ENCODE results near the gene CALML6. TPM values are rescaled to one million over a fixed set of nuclear protein-coding genes. Genes with fewer than 3 reads are reported as not detected.

The CALML6 gene
- total RNA-seq, 3 donors from 2014 or later, result 0.38 to 0.61 (median 0.51) TPM

- no peaks in the 10 kb centered on the region for H3K9me3 Mint-ChIP-seq
- no peaks in the 10 kb centered on the region for H3K27me3 Mint-ChIP-seq (ENCODE audit: low read depth)
- no peak overlapping the region for H3K4me3 Mint-ChIP-seq
- H3K4me1 Mint-ChIP-seq (ENCODE audit: low read depth), result peaks cover 16% of the 10 kb centered on the region
- H3K36me3 Mint-ChIP-seq (ENCODE audit: insufficient read depth), result no peaks in the 10 kb centered on the region
- DNase-seq (no peak), ATAC-seq (no peak)
Observed at GRCh38 chr1:1898246-1898933, 16.7 kb upstream of the CALML6 start.

GRCh38 chr1:1899266-1899966 is 15.6 kb upstream of the CALML6 start:
- DNase-seq, result no peak
- Mint-ChIP-seq H3K4me1 (ENCODE audit: low read depth) (peaks cover 11% of the 10 kb centered on the region), H3K9me3 (no peaks in the 10 kb centered on the region), H3K27me3 (ENCODE audit: low read depth) (no peaks in the 10 kb centered on the region), H3K36me3 (ENCODE audit: insufficient read depth) (no peaks in the 10 kb centered on the region), H3K4me3 (no peak overlapping the region)
- peak in 1 of 2 donors; percentile 16 for ATAC-seq

GRCh38 chr1:1899967-1900327 is 15.1 kb upstream of the CALML6 start:
- H3K27me3 Mint-ChIP-seq (ENCODE audit: low read depth), result no peaks in the 10 kb centered on the region
- DNase-seq (no peak), ATAC-seq (no peak)
- no peaks in the 10 kb centered on the region for H3K9me3 Mint-ChIP-seq
- no peak overlapping the region for H3K4me3 Mint-ChIP-seq
- H3K4me1 Mint-ChIP-seq (ENCODE audit: low read depth), result peaks cover 6% of the 10 kb centered on the region
- no peaks in the 10 kb centered on the region for H3K36me3 Mint-ChIP-seq (ENCODE audit: insufficient read depth)

GRCh38 chr1:1900883-1901640 is 14.0 kb upstream of the CALML6 start:
- DNase-seq, result no peak
- H3K9me3 Mint-ChIP-seq, result no peaks in the 10 kb centered on the region
- H3K27me3 Mint-ChIP-seq (ENCODE audit: low read depth), result no peaks in the 10 kb centered on the region
- no peak overlapping the region for H3K4me3 Mint-ChIP-seq
- peaks cover 2% of the 10 kb centered on the region for H3K4me1 Mint-ChIP-seq (ENCODE audit: low read depth)
- no peaks in the 10 kb centered on the region for H3K36me3 Mint-ChIP-seq (ENCODE audit: insufficient read depth)
- no peak for ATAC-seq

- no peaks in the 10 kb centered on the region for H3K27me3 Mint-ChIP-seq (ENCODE audit: low read depth)
- ATAC-seq, result no peak
- DNase-seq, result no peak
Observed at GRCh38 chr1:1901641-1902294, 13.3 kb upstream of the CALML6 start.

GRCh38 chr1:1903224-1903623 is 11.8 kb upstream of the CALML6 start:
- no peak for DNase-seq
- ATAC-seq, result no peak
- no peaks in the 10 kb centered on the region for H3K27me3 Mint-ChIP-seq (ENCODE audit: low read depth)
- peaks cover 5% of the 10 kb centered on the region for H3K4me1 Mint-ChIP-seq (ENCODE audit: low read depth)
- H3K36me3 Mint-ChIP-seq (ENCODE audit: insufficient read depth), result no peaks in the 10 kb centered on the region
- no peak overlapping the region for H3K4me3 Mint-ChIP-seq
- no peaks in the 10 kb centered on the region for H3K9me3 Mint-ChIP-seq

More at GRCh38 chr1:1901641-1902294, 13.3 kb upstream of the CALML6 start:
- Mint-ChIP-seq H3K36me3 (ENCODE audit: insufficient read depth) (no peaks in the 10 kb centered on the region), H3K4me3 (no peak overlapping the region), H3K4me1 (ENCODE audit: low read depth) (peaks cover 5% of the 10 kb centered on the region), H3K9me3 (no peaks in the 10 kb centered on the region)

- Mint-ChIP-seq H3K27me3 (ENCODE audit: low read depth) (no peaks in the 10 kb centered on the region), H3K36me3 (ENCODE audit: insufficient read depth) (no peaks in the 10 kb centered on the region), H3K9me3 (no peaks in the 10 kb centered on the region), H3K4me1 (ENCODE audit: low read depth) (peaks cover 15% of the 10 kb centered on the region), H3K4me3 (peak overlapping the region; percentile 51)
- ATAC-seq (peak; percentile 27 to 28), DNase-seq (peak; percentile 60)
Observed at GRCh38 chr1:1906185-1907097, 8.6 kb upstream of the CALML6 start.

GRCh38 chr1:1907098-1907736 is 7.8 kb upstream of the CALML6 start:
- peaks cover 15% of the 10 kb centered on the region for H3K4me1 Mint-ChIP-seq (ENCODE audit: low read depth)
- no peak for ATAC-seq
- H3K36me3 Mint-ChIP-seq (ENCODE audit: insufficient read depth), result no peaks in the 10 kb centered on the region
- no peak for DNase-seq
- H3K27me3 Mint-ChIP-seq (ENCODE audit: low read depth), result no peaks in the 10 kb centered on the region
- H3K4me3 Mint-ChIP-seq, result no peak overlapping the region
- no peaks in the 10 kb centered on the region for H3K9me3 Mint-ChIP-seq

GRCh38 chr1:1908506-1908791 is 6.6 kb upstream of the CALML6 start:
- DNase-seq, result no peak
- H3K36me3 Mint-ChIP-seq (ENCODE audit: insufficient read depth), result no peaks in the 10 kb centered on the region
- H3K4me3 Mint-ChIP-seq, result peak overlapping the region; percentile 71
- H3K9me3 Mint-ChIP-seq, result no peaks in the 10 kb centered on the region
- no peak for ATAC-seq
- H3K4me1 Mint-ChIP-seq (ENCODE audit: low read depth), result peaks cover 15% of the 10 kb centered on the region
- no peaks in the 10 kb centered on the region for H3K27me3 Mint-ChIP-seq (ENCODE audit: low read depth)

GRCh38 chr1:1910033-1910465 is 5.0 kb upstream of the CALML6 start:
- Mint-ChIP-seq H3K4me1 (ENCODE audit: low read depth) (peaks cover 15% of the 10 kb centered on the region), H3K4me3 (peak overlapping the region; percentile 84), H3K9me3 (no peaks in the 10 kb centered on the region), H3K36me3 (ENCODE audit: insufficient read depth) (no peaks in the 10 kb centered on the region), H3K27me3 (ENCODE audit: low read depth) (no peaks in the 10 kb centered on the region)
- DNase-seq, result no peak
- no peak for ATAC-seq

- peak overlapping the region; percentile 84 for H3K4me3 Mint-ChIP-seq
- H3K9me3 Mint-ChIP-seq, result no peaks in the 10 kb centered on the region
- ATAC-seq (no peak), DNase-seq (peak; percentile 4)
- peaks cover 15% of the 10 kb centered on the region for H3K4me1 Mint-ChIP-seq (ENCODE audit: low read depth)
- H3K36me3 Mint-ChIP-seq (ENCODE audit: insufficient read depth), result no peaks in the 10 kb centered on the region
- H3K27me3 Mint-ChIP-seq (ENCODE audit: low read depth), result no peaks in the 10 kb centered on the region
Observed at GRCh38 chr1:1910651-1911331, 4.3 kb upstream of the CALML6 start.

GRCh38 chr1:1911350-1912041 is 3.6 kb upstream of the CALML6 start:
- no peaks in the 10 kb centered on the region for H3K36me3 Mint-ChIP-seq (ENCODE audit: insufficient read depth)
- no peak for ATAC-seq
- H3K27me3 Mint-ChIP-seq (ENCODE audit: low read depth), result no peaks in the 10 kb centered on the region
- no peak for DNase-seq
- peak overlapping the region; percentile 38 for H3K4me3 Mint-ChIP-seq
- peaks cover 10% of the 10 kb centered on the region for H3K4me1 Mint-ChIP-seq (ENCODE audit: low read depth)
- no peaks in the 10 kb centered on the region for H3K9me3 Mint-ChIP-seq
